GM20000 (cell line): Measurements from ENCODE around the gene PCGF5.
"Not testable (repeated sequence)": the region's sequence is repeated elsewhere in the genome, so short reads cannot be mapped to it uniquely, and the experiment has no call there.

Source experiments
- DNase-seq: peaks from one replicate; pipeline ENCODE4 v3.0.0; 2012; ENCODE audit warnings: low spot score
- TF ChIP-seq, protein P1 (sequence below): IDR thresholded peaks from 2 replicates; pipeline ENCODE4 v1.5.1; 2012; ENCODE audit warnings: mild to moderate bottlenecking, control low read depth; ENCODE audit errors: extremely low read depth, missing control alignments

The PCGF5 gene

DNA sequence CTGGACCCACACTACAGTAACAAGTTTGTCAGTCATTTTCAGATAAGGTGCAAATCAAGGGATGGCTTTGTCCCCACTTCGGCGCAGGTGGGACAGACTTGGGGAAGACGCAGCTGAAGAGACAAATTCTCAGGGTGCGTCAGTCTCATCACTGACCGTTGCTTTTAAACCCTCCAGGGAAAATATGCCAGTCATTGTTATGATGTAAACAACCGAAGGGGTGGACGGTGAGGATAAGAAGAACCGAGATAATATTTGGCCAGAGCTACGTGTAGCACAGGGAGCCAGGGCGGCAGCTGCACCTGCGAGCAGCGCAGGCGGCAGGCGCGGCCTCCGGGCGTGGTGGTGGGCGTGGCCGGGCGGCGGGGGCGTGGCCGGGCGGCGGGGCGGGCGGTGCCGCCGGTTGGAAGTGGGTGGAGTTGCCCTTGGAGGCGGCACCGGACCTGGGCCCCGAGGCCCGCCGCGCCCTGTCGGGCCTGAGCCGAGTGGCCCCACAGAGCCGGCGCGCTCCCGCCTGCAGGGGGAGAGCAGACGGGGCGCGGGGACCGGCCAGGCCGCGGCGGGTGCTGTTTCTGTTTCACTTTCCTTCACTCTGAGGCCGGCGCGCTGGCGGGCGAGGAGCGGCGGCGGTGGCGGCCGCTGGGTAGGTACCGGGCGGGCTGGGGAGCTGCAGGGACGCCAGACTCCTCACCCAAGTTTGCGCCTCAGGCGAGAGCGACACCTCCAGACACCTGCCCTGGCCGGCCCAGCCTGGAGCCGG lies at the start of gene PCGF5:
TSS of gene PCGF5 (plus strand) at position 470 of the 760 bp plus-strand sequence. CDS start 2,209 bp downstream, outside the sequence.
- peak; percentile 99 for DNase-seq
- TF ChIP-seq, protein P1, sequence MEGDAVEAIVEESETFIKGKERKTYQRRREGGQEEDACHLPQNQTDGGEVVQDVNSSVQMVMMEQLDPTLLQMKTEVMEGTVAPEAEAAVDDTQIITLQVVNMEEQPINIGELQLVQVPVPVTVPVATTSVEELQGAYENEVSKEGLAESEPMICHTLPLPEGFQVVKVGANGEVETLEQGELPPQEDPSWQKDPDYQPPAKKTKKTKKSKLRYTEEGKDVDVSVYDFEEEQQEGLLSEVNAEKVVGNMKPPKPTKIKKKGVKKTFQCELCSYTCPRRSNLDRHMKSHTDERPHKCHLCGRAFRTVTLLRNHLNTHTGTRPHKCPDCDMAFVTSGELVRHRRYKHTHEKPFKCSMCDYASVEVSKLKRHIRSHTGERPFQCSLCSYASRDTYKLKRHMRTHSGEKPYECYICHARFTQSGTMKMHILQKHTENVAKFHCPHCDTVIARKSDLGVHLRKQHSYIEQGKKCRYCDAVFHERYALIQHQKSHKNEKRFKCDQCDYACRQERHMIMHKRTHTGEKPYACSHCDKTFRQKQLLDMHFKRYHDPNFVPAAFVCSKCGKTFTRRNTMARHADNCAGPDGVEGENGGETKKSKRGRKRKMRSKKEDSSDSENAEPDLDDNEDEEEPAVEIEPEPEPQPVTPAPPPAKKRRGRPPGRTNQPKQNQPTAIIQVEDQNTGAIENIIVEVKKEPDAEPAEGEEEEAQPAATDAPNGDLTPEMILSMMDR = no peak

DNA sequence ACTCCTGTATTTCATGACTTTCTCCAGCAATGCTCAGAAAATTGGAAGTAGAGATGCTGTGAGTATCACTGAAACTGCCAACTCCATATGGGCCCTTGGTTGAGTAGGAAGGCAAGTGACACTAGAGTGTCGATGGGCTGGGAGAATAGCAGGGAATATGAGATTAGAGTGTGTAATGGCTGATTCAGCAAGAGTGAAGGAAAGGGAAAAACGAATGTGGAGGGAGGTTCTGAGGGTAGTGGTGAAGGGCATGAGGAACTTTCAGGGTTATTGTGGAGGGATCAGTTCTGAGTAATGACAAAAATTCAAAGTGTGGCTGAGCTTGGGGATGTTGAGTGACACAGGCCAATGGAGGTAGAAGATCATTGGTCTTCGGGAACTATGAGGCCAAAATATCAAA lies 49.0 kb upstream of the PCGF5 start:
- no peak for DNase-seq
- TF ChIP-seq, protein P1 = no peak

DNA sequence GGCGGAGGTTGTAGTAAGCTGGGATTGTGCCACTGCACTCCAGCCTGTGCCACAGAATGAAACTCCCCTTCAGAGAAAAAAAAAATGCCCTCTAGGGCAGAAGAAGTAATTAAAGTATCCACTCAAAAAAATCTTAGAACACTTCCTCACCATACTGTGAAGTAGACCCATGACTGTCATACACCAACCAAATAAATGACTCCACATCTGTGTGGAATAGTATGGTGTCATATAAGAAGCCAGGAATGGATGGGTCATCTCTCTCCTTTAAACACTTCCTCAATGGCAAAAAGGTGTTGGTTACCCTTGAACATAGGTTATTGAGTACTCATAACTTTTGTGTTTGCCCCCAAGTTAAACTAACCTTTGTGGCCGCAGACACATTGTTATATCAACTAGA lies 48.1 kb upstream of the PCGF5 start:
- no peak for DNase-seq
- TF ChIP-seq, protein P1 = no peak

DNA sequence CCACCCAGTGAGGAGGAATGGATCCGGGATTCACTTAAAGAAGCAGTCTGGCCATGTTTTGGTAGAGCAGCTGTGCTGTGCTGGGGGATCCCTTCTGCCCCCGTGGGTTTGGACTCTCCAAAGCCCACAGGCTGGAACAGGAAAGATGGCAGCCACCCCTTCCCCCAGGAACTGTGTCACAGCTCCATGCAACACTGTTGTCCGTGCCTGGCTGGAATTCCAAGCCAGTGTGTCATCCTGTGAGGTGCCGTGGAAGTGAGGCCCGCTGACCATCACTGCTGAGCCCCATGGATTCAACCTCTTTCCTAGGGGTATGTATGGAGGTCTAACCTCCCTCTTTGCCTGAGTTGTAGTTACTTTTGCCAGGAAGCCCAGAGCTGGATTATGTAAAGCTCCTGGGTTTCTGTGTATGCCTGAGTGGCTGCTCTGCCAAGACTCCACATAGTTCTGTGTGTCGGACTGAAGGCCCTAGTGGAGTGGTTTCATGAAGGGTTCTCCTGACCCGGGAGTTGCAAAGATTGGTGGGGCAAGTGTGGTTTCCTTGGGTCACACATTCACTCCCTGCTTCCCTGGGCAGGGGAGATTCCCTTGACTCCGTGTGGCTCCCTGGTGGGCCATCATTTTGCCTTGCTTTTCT lies 35.1 kb upstream of the PCGF5 start:
- DNase-seq = no peak
- TF ChIP-seq, protein P1 = no peak

DNA sequence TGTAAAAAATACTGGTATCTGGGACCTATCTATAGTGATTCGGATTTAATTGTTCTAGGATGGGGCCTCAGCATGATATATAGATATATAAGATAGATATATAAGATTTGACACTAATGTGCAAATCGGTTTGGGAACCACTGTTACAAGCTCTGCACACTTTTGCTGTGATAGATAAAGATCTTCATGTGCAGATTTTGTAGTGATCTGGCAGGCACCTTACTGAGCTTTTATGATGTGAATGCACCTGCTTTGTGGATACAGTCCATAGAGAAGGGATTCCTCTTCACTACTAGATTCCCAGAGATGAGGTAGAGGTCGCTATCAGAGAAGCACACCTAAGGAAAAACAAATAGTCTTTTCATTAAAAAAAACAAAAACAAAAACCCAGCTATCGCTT lies 33.3 kb upstream of the PCGF5 start:
- TF ChIP-seq, protein P1 = no peak
- no peak for DNase-seq

DNA sequence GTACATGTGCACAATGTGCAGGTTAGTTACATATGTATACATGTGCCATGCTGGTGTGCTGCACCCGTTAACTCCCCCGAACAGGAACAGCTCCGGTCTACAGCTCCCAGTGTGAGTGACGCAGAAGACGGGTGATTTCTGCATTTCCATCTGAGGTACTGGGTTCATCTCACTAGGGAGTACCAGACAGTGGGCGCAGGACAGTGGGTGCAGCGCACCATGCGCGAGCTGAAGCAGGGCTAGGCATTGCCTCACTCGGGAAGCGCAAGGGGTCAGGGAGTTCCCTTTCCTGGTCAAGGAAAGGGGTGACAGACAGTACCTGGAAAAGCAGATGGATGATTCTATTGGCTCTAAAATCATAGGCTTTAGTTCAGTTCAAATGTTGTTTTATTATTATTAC lies 32.5 kb upstream of the PCGF5 start:
- DNase-seq = not testable (repeated sequence)

DNA sequence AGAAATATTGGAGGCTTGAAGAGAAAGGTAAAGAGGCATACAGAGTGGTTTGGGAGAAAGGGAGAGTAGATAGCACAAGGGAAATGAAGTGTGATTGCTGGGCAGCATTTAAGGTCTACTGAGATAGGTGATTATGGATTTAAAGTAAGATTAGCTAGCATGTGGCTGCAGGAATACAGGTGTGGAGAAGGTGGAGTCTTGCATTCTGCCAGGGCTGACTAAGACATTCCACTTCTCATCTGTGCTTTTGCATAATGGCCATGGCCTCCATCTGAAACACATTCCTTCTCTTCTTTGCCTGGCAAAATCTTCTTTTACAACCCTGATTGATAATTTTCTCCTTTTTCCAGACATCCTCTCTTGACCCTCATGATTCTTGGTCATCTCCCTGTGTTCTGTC lies 31.6 kb upstream of the PCGF5 start:
- no peak for DNase-seq
- TF ChIP-seq, protein P1 = no peak
